Measurements from ENCODE around the gene VDAC1. TPM values are rescaled to one million over a fixed set of nuclear protein-coding genes. Genes with fewer than 3 reads are reported as not detected.
A peak's percentile ranks its signal among the peaks of the same experiment; 100 is the strongest.

The VDAC1 gene
- total RNA-seq, 2 experiments from 2014 or later = 157 to 247 TPM

DNA sequence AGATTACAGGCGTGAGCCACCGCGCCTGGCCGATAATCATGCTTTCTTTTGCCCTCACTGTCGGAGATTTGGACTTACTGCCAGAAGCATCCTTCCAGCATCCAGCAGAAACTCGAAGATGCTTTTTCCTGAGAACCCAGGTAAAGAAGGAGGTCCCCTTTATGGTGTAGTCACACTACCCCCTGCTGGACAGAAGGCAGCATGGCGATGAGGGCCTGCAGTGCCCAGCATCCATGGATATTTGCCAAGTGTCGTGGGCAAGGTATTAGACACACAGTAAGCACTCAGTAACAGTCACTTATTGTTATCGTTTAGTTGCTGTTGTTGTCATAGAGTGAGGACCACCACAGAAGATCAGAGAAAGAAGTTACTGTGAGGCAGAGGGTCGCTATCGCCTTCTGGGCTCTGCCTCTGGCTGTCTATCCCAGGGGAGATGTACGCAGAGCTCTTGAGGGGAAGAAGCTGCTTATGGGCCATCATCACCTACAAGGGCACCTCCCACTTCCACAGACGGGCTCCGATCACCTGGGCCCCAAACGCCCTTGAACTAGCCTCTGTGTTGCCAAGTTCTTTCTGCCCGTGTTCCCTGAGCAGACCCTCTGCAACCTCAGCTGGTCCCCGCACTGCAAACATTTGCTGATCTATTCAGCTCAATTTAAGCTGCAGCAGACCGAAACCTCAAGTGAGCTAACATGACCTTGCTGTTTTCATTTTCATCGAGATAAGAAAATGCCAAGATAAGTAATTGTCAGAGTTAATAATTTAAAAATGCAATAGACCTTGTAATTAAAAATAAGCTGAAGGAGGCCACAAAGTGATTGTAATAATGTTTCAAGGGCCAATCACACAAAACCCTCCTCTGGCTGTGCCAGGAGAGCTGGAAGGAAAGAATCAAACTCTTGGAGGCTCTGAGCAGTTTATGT lies 60.3 kb downstream of the VDAC1 start:
- H3K4me1 ChIP-seq (ENCODE audit: insufficient read depth, low read length, poor library complexity, severe bottlenecking) = peaks cover 31% of the 10 kb centered on the region
- H3K27ac ChIP-seq (ENCODE audit: low read depth, low read length, poor library complexity, severe bottlenecking) = no peak overlapping the region
- CTCF ChIA-PET (ENCODE audit: unreplicated experiment) = interaction anchor here (0.5 to 1.0 kb wide), 2 partner anchors 521 to 657 kb away, joined by 3 read pairs; no protein-coding TSS in a partner anchor
- H3K9me3 ChIP-seq (ENCODE audit: low read length) = no peaks in the 10 kb centered on the region
- no peak overlapping the region for H3K4me3 ChIP-seq (ENCODE audit: low read depth, low read length, poor library complexity, severe bottlenecking)
- BruUV-seq (replicated peaks) = no TSS peak
- no peak overlapping the region for H2AFZ ChIP-seq (ENCODE audit: low read length)
- H3K9me2 ChIP-seq (ENCODE audit: insufficient read depth, low read length) = no peaks in the 10 kb centered on the region
- H3K36me3 ChIP-seq (ENCODE audit: insufficient read depth, low read length) = no peaks in the 10 kb centered on the region
- no peaks in the 10 kb centered on the region for H4K20me1 ChIP-seq (ENCODE audit: insufficient read depth, low read length)
- POLR2A ChIA-PET = interaction anchor here (0.6 to 2.0 kb wide), 6 partner anchors 10 to 308 kb away, joined by 4 to 9 read pairs (median 4); no protein-coding TSS in a partner anchor
- TF ChIP-seq CTCF (conservative IDR thresholded peaks at IDR 0.05; ENCODE audit: low read length) (peak; percentile 90), EZH2phosphoT487 (IDR thresholded peaks at IDR 0.05; ENCODE audit: borderline replicate concordance, low read depth, low read length) (no peak)
- no peak overlapping the region for H3K4me2 ChIP-seq (ENCODE audit: low read length)
- intact Hi-C loops (cut with micrococcal nuclease; ENCODE audit: unreplicated experiment) = loop anchor here (1.0 to 5.0 kb wide), 5 partner anchors 38 to 521 kb away; no protein-coding TSS in a partner anchor
- DNase-seq (ENCODE audit: low spot score) = peak; percentile 83
- no peaks in the 10 kb centered on the region for H3K79me2 ChIP-seq (ENCODE audit: insufficient read depth, low read depth, low read length)

DNA sequence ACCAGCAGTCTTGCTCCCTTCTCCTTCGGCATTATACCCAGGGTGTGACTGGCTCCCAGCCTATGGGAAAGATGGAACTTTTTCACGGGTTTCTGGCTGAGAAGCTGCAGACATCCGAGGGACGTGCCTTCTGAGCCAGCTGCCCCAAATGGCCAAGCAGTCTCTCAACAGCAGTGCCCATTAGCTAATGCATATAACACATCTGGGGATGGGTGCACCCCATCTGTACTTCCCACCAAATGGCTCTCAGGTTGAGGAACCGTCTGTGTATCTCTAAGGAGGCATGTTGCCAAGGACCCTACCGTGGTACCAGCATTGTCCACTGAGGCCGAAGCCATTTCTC lies 61.3 kb downstream of the VDAC1 start:
- Histone ChIP-seq H3K79me2 (ENCODE audit: insufficient read depth, low read depth, low read length) (no peaks in the 10 kb centered on the region), H3K9me3 (ENCODE audit: low read length) (no peaks in the 10 kb centered on the region), H3K27ac (ENCODE audit: low read depth, low read length, poor library complexity, severe bottlenecking) (no peak overlapping the region), H3K36me3 (ENCODE audit: insufficient read depth, low read length) (no peaks in the 10 kb centered on the region), H3K9me2 (ENCODE audit: insufficient read depth, low read length) (no peaks in the 10 kb centered on the region), H2AFZ (ENCODE audit: low read length) (no peak overlapping the region), H4K20me1 (ENCODE audit: insufficient read depth, low read length) (no peaks in the 10 kb centered on the region), H3K4me2 (ENCODE audit: low read length) (no peak overlapping the region), H3K4me1 (ENCODE audit: insufficient read depth, low read length, poor library complexity, severe bottlenecking) (peaks cover 42% of the 10 kb centered on the region), H3K4me3 (ENCODE audit: low read depth, low read length, poor library complexity, severe bottlenecking) (no peak overlapping the region)
- DNase-seq (ENCODE audit: low spot score) = no peak
- no peak for TF ChIP-seq CTCF (conservative IDR thresholded peaks at IDR 0.05; ENCODE audit: low read length)
- intact Hi-C loops (cut with micrococcal nuclease; ENCODE audit: unreplicated experiment) = loop anchor here (5.0 kb wide), 1 partner anchor 201 kb away; no protein-coding TSS in a partner anchor
- no TSS peak for BruUV-seq (replicated peaks)
- ChIA-PET CTCF (ENCODE audit: unreplicated experiment) (no interaction called here), POLR2A (interaction anchor here (0.6 to 2.0 kb wide), 3 partner anchors 9 to 20 kb away, joined by 4 to 8 read pairs (median 5); no protein-coding TSS in a partner anchor)

Data from OCI-LY7 (cell line).